Chondrocyte (in vitro differentiated cells): ENCODE measurements around the gene KLF17. TPM values are rescaled to one million over a fixed set of nuclear protein-coding genes. Genes with fewer than 3 reads are reported as not detected.
"Not testable (repeated sequence)": the region's sequence is repeated elsewhere in the genome, so short reads cannot be mapped to it uniquely, and the experiment has no call there.

Experiments
- DNase-seq: peaks from one replicate; pipeline ENCODE4 v3.0.0; 2021; ENCODE audit warnings: mixed read lengths, low spot score
- H3K27ac Mint-ChIP-seq: one replicate; pipeline ENCODE4 v1.8.0; 2021; ENCODE audit warnings: mild to moderate bottlenecking, moderate library complexity, mixed read lengths; ENCODE audit not compliant: unreplicated experiment
- H3K27me3 Mint-ChIP-seq: 2 replicates; pipeline ENCODE4 v1.8.0; 2021; ENCODE audit warnings: low read depth, mixed read lengths
- H3K36me3 Mint-ChIP-seq: 2 replicates; pipeline ENCODE4 v1.8.0; 2021; ENCODE audit warnings: low read depth, mixed read lengths
- H3K4me1 Mint-ChIP-seq: 2 replicates; pipeline ENCODE4 v1.8.0; 2021; ENCODE audit warnings: low read depth, mild to moderate bottlenecking, mixed read lengths
- H3K4me3 Mint-ChIP-seq: one replicate; pipeline ENCODE4 v1.8.0; 2021; ENCODE audit warnings: mild to moderate bottlenecking, moderate library complexity, mixed read lengths; ENCODE audit not compliant: unreplicated experiment
- H3K9me3 Mint-ChIP-seq: 2 replicates; pipeline ENCODE4 v1.8.0; 2021; ENCODE audit warnings: low read depth, mixed read lengths
- total RNA-seq: library from RNA; stranded (reverse); gene quantifications from 3 replicates; pipeline ENCODE4 v1.2.1, GENCODE V29; 2021
- TF ChIP-seq, protein P1 (sequence below): fragments of 200-600 bp; sonication (generic); IDR thresholded peaks from 2 replicates; pipeline ENCODE4 v1.5.0; 2021; ENCODE audit warnings: antibody characterized with exemption, mild to moderate bottlenecking, moderate library complexity

KLF17 gene
- total RNA-seq, 1 donor from 2014 or later = not detected

GRCh38 chr1:44113095-44113609, 5.5 kb upstream of the KLF17 start:
- Mint-ChIP-seq H3K4me3 (no peak overlapping the region), H3K9me3 (no peaks in the 10 kb centered on the region), H3K36me3 (no peaks in the 10 kb centered on the region), H3K27ac (no peak overlapping the region), H3K4me1 (no peaks in the 10 kb centered on the region), H3K27me3 (peaks cover 8% of the 10 kb centered on the region)
- DNase-seq = no peak
- TF ChIP-seq, protein P1, sequence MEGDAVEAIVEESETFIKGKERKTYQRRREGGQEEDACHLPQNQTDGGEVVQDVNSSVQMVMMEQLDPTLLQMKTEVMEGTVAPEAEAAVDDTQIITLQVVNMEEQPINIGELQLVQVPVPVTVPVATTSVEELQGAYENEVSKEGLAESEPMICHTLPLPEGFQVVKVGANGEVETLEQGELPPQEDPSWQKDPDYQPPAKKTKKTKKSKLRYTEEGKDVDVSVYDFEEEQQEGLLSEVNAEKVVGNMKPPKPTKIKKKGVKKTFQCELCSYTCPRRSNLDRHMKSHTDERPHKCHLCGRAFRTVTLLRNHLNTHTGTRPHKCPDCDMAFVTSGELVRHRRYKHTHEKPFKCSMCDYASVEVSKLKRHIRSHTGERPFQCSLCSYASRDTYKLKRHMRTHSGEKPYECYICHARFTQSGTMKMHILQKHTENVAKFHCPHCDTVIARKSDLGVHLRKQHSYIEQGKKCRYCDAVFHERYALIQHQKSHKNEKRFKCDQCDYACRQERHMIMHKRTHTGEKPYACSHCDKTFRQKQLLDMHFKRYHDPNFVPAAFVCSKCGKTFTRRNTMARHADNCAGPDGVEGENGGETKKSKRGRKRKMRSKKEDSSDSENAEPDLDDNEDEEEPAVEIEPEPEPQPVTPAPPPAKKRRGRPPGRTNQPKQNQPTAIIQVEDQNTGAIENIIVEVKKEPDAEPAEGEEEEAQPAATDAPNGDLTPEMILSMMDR = no peak

- Mint-ChIP-seq H3K27me3 (peaks cover 6% of the 10 kb centered on the region), H3K4me3 (no peak overlapping the region), H3K4me1 (no peaks in the 10 kb centered on the region), H3K27ac (no peak overlapping the region), H3K36me3 (no peaks in the 10 kb centered on the region), H3K9me3 (no peaks in the 10 kb centered on the region)
- DNase-seq = no peak
- TF ChIP-seq, protein P1 = no peak
Observed at GRCh38 chr1:44114098-44114497, 4.5 kb upstream of the KLF17 start.

- not testable (repeated sequence) for H3K27ac Mint-ChIP-seq, DNase-seq, H3K36me3 Mint-ChIP-seq, H3K4me1 Mint-ChIP-seq, H3K4me3 Mint-ChIP-seq, H3K9me3 Mint-ChIP-seq
- peaks cover 24% of the 10 kb centered on the region for H3K27me3 Mint-ChIP-seq
Observed at GRCh38 chr1:44117272-44117671, 1.3 kb upstream of the KLF17 start.

GRCh38 chr1:44119525-44119924, 904 bp downstream of the KLF17 start:
- Mint-ChIP-seq H3K27ac (no peak overlapping the region), H3K4me1 (no peaks in the 10 kb centered on the region), H3K9me3 (no peaks in the 10 kb centered on the region), H3K36me3 (no peaks in the 10 kb centered on the region), H3K27me3 (peaks cover 34% of the 10 kb centered on the region), H3K4me3 (no peak overlapping the region)
- DNase-seq = no peak
- TF ChIP-seq, protein P1 = no peak

DNA sequence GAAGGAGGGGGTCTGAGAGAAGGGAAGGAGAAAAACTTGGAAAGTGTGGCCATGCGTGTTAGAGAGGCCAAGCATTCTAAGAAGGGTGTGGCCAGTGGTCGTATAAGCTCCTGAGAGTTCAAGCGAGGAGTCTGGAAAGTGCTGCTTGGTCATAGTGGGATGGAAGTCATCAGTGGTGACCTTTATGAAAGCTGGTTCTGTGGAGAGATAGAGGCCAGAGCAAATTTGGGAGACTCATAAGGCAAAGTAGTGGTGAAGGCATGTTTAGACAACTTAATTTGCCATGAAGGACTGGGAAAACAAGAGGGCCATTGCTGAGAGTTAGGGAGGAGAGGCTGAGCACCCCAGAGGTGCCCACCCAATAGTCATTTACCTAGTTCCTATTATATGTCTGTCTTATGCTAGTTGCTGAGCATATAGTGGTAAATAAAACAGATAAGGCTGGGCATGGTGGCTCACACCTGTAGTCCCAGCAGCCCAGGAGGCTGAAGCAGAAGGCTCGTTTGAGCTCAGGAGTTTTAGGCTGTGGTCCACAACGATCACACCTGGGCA, 1.9 kb downstream of the KLF17 start:
- no peaks in the 10 kb centered on the region for H3K4me1 Mint-ChIP-seq
- H3K27me3 Mint-ChIP-seq = peaks cover 38% of the 10 kb centered on the region
- no peaks in the 10 kb centered on the region for H3K9me3 Mint-ChIP-seq
- no peak for DNase-seq
- no peak overlapping the region for H3K4me3 Mint-ChIP-seq
- no peak overlapping the region for H3K27ac Mint-ChIP-seq
- no peaks in the 10 kb centered on the region for H3K36me3 Mint-ChIP-seq
- TF ChIP-seq, protein P1 = no peak
